Fibroblast of skin of right quadriceps (primary cell): Measurements from ENCODE around the gene SMTNL2.
"Not testable (repeated sequence)": the region's sequence is repeated elsewhere in the genome, so short reads cannot be mapped to it uniquely, and the experiment has no call there.

Source experiments
- DNase-seq: peaks from one replicate; pipeline ENCODE4 v3.0.0-alpha.2; 2013

Gene SMTNL2

DNA sequence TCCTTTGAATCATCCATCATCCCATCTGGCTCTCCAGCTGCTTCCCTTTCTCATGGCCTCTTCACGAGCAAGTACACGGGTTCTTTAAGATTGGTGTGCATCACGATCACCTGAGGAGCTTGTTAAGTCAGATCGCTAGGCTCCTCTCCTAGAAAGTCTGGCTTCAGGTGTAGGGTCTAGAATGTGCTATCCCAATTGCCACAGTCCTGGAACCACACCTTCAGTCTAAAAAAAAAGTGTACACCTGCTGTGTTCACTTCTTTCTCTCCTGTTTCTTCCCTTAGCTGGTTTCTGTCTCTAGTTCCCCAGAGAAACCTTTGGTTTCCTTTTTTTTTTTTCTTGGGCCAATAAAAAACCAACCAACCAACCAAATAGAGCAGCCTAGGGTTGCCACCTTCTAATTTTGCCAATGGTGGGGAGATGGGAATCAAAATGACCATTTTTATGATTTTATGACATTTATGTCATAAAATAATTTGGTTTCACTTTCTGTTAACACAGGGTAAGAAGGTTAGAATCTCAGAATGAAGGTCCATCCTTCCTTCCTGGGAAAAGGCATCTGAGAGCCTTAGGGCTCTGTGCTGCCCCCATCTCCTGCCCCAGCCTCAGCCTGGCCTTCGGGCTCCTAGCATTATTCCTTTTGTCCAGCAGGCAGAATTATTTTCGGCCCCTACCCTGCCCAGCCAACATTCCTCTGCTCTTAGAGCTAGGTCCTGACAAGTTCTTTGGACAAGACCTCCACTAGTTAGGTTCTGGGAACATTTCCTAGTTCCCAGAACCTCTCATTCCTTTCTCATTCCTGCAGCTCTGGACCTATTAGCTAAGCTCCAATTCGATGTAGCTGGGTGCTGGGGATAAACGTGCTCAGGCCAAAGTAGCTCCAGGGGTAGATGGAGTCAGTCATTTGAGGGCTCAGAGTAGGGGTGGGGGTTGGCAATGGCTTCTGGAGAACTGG is 22.0 kb upstream of the SMTNL2 start:
- DNase-seq, result no peak

DNA sequence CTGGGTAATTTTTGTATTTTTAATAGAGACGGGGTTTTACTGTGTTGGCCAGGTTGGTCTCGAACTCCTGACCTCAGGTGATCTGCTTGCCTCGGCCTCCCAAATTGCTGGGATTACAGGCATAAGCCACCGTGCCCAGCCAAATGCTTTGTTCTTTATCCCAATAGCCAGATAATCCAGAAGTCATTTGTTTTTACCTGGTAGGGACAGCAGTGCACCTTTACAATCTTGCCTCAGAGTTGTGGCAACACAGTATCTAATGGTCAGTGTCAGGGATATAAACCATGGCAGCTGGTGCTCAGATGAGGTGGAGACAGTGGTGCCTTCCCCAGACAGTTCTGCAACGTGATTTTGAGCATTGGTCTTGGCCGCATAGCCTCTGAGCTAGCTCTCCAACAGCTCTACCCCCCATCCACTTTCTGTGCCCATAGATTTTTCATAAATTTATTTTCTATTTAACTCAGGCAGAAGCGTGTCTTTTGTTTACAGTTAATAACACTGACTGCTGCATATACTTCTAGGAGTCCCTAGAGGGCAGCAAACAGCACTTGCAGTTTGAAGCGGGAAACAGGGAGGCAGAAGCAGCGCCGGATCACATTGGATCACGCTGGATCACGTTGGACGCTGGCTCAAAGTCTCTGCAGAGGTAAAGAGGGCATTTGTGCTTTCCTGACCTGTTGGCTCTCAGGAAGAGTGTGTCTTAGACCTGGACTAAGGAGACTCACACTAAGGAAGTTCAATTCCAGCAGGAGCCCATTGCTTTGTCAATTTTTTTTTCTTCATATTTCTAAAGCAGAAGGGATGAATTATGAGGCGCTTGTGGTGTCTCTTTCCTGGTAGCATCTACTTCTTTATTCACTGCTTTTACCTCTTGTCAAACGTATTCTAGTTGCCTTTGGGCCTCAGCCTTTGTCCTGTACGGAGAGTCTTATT is 18.9 kb upstream of the SMTNL2 start:
- DNase-seq, result peak; percentile 66

DNA sequence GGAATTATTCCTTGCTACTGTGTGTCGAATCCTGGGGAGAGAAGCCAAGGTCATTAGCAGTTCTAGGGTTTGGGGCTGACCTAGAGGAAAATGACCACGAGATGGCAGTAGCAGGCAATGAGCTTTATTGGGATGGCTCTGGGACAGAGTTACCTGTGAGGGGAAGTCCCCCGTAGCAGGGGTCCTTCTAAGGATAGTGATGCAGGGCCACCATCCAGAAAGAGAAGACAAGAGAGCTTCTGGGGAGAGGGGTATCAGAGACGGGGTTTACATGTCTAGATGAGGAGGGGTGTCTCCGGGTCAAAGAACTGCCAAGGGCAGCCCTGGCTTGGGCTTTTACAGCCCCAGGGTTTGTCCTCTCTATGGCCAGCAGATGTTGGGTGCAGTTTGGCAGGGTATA is 17.5 kb upstream of the SMTNL2 start:
- DNase-seq, result peak; percentile 38

DNA sequence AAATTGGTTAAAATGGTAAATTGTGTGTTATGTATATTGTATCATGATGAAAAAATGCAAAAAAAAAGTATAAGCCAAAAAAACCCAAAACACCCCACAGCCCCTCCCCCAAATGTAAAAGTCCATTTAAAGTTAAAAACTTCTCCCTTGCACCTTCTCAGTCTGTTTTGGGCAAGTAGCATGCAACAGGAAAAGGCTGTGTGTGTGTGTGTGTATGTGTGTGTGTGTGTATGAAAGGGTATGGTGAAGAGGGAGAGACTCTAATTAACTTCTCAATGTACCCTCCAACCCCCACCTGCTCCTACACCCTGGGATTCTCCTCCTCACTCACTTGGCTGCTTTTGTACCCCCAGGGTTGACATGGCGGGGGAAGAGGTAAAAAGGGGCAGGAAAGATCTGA is 14.7 kb upstream of the SMTNL2 start:
- no peak for DNase-seq

DNA sequence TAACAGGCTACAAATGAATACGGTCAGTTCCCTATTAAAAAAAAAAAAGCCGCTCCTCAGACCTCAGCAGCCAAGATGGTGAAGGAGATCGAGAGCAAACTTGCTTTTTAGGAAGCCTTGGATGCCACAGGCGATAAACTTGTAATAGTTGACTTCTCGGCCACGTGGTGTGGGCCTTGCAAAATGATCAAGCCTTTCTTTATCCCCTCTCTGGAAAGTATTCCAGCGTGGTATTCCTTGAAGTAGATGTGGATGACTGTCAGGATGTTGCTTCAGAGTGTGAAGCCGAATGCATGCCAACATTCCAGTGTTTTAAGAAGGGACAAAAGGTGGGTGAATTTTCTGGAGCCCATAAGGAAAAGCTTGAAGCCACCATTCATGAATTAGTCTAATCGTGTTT is 12.2 kb upstream of the SMTNL2 start:
- DNase-seq, result no peak

DNA sequence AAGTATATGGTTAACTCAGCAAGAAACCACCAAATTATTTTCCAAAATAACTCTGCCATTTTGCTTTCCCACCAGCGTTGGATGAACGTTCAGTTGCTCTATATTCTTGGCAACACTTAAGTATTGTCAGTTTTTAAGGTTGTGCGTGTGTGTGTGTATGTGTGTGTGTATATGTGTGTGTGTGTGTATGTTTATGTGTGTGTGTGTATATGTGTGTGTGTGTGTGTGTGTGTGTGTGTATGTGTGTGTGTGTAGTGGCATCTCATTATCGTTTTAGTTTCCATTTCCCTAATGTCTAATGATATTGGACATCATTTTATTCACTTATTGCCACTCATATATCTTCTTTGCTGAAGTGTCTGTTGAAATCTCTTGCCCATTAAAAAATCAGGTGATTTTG is 11.2 kb upstream of the SMTNL2 start:
- no peak for DNase-seq

DNA sequence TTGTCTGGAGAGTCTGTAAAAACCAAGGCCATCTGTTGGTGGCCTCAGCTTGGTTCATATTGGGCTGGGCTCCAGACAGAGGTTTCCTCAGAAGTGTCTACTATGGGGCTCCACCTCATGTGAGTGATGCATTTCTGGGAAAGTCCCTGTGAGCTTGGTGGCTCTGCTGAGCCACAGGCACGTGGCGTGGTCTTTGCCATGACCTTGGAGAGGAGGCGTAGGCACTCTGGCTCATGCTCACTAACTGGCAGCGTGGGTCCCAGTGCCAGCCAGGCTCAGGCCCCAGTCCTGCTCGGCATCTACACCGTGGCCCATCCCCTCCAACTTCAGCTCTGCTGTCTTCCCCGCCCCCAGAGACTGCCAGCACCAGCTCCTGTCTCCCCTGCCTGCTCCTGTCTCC is 10.7 kb upstream of the SMTNL2 start:
- DNase-seq, result no peak

DNA sequence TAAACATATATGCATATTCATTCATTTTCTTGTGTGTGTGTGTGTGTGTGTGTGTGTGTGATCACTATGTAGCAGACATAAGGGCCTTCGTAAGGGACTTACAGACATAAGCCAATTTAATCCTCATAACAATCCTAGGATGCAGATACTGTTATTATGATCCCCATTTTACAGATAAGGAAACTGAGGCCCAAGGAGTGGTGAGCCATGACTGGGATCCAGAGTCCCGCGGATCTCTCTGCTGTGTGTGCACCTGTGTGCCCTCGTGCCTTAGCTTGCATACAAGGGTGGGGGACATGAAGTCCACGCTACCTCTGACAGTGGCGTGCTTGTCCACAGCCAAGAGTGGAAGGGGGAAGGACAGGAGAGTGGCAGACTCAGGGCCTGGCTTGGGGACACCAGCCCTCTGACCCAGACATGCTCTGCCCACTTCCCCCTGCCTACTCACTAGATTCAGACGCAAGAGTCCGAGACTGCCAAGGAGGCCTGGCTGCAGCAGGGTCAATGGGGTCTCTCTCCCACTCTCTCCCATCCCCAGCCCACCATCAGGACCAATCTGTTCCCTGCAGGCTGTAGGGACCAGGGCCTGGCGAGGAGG is 9.8 kb upstream of the SMTNL2 start:
- no peak for DNase-seq

DNA sequence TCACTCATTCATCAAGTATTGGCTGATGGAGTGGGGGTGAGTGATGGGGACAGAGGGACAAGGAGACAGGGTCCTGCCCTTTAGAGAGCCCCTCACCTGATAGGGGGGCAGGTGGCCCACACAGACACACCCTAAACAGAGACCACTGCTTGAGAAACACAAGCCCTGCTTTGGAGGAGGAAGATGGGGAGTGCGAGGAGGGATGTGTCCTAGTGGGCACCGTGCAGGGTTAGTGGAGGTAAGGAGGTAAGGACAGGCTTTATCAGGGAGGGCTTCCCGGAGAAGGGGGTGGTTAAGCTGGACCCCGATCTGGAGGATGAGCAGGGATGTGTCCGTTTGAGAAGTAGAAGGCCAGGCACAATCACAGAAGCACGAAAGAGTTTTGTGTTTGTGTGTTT is 8.2 kb upstream of the SMTNL2 start:
- DNase-seq, result no peak

DNA sequence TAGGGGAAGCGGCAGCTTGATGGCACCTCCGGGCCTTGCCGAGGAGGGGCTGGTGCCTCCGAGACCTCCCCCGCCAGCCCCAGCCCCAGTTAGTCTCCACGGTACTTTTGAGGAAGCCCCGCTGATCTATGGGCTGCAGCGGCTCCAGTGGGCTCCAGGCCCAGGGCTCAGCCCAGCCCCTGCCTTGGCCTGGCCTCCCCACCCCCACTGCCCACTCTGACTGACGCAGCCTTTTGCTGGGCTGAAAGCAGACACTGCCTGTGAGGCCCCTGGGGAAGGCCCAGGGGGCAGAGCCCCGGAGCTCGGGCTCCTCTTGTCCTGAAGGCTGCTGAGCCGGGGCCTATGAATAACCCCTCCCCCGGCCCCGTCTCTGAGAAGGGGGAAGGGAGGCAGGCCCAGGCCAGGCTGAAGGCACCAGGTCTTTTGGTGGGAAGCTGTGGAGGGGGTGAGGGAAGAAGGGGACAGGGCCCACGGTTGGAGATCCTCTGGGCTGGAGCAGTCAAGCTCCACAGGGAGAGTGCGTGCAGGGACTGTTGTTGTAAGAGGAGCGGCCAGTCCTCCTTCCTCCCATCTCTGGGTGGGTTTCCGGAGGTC is 7.5 kb upstream of the SMTNL2 start:
- DNase-seq, result no peak

DNA sequence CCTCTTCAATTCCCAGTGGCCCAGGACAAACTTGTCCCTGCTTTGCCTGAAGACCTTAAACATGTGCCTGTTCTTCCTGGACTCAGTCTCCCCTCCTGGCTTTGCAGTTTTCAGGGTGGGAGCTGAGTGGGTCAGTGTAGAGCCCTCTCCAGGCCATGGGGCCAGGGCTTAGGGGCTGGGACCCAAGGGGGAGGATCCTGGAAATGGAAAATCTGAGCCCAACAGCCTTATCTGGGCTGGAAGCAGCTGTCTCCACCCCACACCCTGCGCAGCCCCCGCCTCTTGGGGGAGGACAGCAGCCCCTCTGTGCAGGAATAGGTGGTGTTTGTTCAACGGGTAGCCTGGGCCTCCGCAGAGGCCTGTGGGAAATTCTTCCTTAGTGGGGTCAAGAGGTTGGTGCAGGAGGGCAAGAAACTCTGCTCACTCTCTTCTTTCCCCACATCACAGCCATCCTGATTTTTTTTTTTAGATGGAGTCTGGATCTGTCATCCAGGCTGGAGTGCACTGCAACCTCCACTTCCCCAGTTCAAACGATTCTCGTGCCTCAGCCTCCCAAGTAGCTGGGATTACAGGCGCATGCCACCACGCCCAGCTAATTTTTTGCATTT is 6.8 kb upstream of the SMTNL2 start:
- no peak for DNase-seq

DNA sequence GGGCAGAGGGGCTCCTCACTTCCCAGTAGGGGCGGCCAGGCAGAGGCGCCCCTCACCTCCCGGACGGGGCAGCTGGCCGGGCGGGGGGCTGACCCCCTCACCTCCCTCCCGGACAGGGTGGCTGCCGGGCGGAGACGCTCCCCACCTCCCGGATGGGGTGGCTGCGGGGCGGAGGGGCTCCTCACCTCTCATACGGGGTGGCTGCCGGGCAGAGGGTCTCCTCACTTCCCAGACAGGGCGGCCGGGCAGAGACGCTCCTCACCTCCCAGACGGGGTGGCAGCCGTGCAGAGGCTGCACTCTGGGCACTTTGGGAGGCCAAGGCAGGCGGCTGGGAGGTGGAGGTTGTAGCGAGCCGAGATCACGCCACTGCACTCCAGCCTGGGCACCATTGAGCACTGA is 6.0 kb upstream of the SMTNL2 start:
- not testable (repeated sequence) for DNase-seq

DNA sequence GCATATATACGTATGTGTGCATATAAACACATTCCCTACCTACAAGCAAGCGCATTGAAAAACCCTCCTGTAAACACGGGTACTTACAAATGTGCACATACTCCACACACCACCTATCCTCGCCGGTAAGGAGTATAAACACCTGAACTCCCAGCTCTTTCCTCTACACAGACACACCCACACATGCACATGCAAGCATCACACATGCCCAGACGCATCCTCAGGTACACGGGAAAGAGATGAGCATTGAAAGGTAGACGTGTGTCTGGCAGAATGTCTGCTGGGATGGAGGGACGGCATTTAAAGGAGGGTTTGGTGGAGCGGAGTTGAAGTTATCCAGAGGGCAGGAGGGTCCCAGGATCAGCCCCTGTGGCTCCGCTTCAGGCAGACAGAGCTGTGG is 4.7 kb upstream of the SMTNL2 start:
- DNase-seq, result no peak

DNA sequence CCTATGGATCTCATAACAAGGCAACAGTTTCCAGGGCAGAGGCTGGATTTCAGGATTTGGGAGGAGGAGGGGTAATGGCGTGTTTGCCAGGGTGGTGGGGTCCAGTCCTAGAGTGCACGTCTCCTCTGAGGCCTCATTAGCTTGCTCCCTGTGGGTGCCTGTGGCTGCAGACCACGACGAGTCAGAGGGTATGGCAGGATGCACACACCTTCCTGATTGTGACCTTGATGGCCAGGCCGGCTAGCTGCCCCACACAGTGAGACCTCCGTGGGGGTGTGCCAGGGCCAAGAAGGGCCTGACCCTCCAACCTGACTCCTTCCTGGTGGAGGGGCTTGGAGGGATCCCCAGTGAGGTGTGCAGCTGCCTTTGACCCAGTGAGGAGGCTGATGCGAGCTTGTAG is 4.0 kb upstream of the SMTNL2 start:
- DNase-seq, result no peak

DNA sequence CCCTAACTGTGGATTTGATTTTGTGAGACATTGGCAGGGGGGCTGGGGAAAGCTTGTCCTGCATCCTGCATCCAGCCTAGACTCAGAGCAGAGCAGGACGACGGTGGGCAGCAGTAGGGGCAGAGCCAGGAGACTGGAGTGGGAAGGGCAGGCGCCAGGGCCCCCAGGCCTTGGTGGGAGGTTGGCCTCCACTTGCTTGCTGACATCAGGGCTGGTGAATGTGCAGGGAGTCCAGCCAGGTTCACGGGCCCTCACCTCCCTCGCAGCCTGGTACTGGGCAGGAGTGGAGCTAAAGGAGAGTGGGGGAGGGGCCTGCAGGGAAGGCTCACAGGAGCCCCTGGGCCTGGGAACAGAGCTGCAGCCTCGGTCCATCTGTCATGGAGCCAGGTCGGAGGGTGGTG is 2.2 kb upstream of the SMTNL2 start:
- no peak for DNase-seq

DNA sequence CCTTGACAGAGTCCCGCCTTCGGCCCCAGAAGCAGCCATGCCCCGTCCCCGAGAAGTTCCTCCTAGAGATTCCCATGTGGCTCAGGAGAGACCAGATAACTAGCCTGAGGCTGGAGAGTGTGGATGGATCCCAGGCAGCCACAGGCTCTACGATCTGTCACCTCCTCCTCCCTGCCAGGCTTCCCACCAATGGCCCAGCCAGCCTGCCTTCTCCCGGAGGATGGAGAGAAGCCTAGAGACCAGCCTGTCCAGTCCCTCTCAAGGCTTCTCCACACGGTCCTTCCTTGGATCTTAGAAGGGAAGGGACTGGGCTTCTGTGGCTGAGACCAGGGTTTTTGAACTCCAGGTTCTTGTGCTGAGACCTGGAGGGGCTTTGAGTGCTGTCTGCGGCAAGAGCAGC is 1.6 kb upstream of the SMTNL2 start:
- DNase-seq, result no peak

DNA sequence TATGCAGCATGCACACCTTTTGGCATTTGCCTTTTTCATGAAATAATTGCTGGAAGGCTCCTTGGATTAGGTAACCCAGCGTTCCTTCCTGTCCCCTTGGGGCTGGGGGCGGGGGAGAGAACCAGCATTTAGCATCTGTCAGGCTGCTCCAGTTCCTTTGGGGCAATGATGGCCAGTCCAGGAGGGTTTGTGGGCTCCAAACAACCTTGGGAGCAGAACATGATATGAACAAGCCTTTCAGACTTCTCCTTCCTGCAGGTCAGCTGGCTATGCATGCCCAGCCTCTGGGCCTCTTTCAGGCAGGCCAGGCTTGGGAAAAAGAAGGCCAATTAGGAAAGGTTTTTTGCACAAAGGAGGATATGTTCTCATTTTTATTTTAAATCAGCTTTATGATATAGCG is 1.1 kb upstream of the SMTNL2 start:
- no peak for DNase-seq

DNA sequence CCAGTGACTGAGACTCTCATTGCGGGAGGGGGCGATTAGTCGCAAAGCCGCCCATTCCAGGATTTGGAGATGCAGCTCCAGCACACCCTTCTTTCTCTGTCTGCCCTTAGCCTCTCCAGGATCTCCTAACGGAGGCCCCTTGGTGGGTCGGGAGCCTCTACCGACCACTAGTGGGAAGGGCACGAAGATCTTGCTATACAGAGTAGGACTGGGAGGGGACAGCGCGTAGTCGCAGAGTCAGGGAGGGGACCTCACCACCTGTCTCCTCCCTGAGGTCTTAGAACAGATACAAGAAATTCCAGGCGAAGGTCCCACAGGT is 588 bp upstream of the SMTNL2 start:
- DNase-seq, result no peak

DNA sequence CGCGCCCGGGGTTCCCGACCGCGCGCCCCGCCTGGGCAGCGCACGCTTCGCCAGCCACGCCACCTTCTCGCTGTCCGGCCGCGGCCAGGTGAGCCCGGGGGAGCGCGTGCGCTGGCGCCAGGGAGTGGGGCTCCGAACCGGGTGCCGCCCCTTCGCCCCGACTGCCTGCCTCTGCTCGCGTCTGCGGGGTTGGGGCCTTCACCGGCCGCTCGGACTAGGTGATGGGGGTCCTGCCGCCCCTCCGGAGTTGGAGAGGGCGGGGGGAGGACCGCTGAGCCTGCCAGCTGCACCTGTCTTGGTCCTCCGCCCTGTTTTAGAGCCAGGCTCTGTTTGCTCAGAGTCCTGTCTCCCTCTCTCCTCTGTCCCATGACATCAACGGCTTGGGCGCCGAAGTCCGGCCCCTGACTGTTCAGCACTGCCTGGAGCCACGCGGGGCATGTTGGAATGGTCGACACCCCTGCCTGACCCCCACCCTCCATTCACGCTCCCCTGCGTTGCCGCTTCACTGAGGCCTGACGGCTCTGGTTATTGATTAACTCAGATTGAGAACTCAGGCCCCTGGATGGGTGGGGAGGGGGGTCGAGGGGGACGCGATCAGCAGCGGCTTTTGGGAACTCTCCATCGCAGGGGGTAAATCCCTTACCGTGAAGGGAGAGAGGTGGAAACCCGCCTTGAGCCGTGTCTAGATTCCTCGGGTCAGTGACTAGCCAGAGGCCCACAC is 748 bp downstream of the SMTNL2 start:
- DNase-seq, result no peak

DNA sequence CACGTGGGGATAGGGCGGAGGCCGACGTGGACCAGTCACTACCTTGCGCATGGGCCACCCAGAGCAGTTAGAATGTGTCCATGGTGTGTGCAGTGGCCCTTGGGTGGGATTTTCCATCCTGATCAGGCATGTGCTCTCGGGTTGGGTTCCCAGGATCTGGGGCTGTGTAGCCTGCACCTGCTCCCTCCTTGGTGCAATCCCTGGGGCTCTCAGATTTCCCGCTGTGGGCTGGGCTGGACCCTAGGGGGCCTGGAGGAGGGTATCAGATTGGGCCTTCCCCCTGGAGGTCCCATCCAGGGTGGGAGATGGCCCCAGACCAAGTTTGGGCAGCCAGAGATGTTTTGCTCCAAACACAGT is 1.3 kb downstream of the SMTNL2 start:
- no peak for DNase-seq

DNA sequence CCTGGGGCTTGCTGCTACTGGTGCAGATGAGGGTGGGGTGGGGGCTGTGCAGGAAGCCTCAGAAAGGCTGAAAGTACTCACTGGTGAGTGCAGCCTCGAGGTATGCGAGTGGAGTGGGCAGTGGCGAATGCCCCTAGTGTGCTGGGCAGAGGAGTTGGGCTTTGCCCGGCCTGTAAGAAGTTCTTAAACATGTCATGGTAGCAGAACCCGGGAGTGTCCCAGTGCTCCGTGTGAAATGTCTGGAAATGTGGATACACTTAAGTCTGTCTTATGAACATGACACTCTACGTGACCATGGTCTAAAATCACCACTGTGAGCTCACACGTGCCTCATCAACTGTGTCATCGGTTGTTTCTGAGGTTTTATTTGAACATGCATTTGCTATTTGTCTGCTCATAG is 1.7 kb downstream of the SMTNL2 start:
- no peak for DNase-seq

DNA sequence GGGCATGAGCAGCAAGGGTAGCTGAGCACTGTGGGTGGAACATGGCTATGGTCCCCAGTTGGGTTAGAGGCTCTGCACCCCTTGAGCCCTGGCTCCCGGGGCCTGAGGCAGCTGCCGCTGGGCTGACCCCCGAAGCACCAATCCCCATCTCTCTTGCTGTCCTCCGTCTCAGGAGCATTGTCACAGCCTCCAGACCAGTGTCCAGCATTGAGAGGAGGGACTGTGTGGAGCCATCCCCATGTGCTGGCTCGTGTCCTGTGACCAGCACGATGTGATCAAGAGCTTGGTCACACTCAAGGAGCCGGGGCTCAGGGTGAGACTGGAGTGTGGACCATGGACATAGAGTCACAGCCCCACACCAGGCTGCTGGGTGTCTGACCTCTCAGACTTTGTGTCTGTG is 2.9 kb downstream of the SMTNL2 start:
- DNase-seq, result no peak
